HG02678 (cell line): ENCODE data around the gene VWC2.

ENCODE experiments used
- ATAC-seq: cut with Tn5 transposase; IDR thresholded peaks from one replicate; pipeline ENCODE4 v1.9.1; 2021; ENCODE audit warnings: mild to moderate bottlenecking, moderate library complexity; ENCODE audit not compliant: unreplicated experiment

VWC2 gene

DNA sequence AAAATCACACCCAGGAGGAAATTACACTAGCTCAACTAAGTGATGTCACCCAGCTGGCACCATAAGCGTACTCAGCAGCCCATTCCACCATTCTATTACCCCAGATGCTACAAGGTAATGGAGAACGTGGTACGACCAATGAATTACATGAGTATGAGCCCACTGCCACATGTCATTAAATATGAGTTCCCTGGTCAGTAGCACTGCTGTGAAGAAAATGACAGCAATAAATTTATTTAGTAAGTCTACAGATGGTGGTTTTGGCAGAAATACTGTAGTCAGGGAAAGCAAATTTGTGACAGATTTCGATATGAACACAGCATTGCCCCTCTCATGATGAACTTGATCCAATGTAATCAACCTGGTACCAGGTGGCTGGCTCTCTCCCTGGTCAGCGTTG lies 154.2 kb downstream of the VWC2 start:
- no peak for ATAC-seq

- ATAC-seq, result no peak
Measured at GRCh38 chr7:49928787-49929186, 155.3 kb downstream of the VWC2 start.

DNA sequence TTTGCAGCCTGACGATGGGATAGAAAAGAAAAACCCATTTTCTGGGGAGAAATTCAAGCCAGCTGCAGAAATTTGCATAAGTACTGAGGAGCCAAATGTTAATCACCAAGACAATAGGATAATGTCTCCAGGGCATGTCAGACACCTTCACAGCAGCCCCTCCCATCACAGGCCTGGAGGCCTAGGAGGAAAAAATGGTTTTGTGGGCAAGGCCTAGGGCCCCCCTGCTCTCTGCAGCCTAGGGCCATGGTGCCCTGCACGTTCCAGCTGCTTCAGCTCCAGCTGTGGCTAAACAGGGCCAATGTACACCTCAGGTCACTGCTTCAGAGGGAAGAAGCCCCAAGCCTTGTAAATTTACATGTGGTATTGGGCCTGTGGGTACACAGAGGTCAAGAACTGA lies 158.2 kb downstream of the VWC2 start:
- ATAC-seq, result no peak

GRCh38 chr7:49937608-49938007 lies 164.2 kb downstream of the VWC2 start:
- no peak for ATAC-seq
